Upper lobe of left lung (tissue), 6 donors: Measurements from ENCODE around the gene SIRT3. TPM values are rescaled to one million over a fixed set of nuclear protein-coding genes. Genes with fewer than 3 reads are reported as not detected.
"Not testable (repeated sequence)": the region's sequence is repeated elsewhere in the genome, so short reads cannot be mapped to it uniquely, and the experiment has no call there.

Source experiments
- ATAC-seq, 2 donors: fragments of 200-7000 bp; cut with Tn5 transposase; one replicate each; pipeline ENCODE4 v1.9.1; 2022; ENCODE audit warnings: mild to moderate bottlenecking in 2 of 2, moderate library complexity in 2 of 2; ENCODE audit not compliant: low FRiP score in 2 of 2
- DNase-seq, 2 donors: peaks; one replicate each; pipeline ENCODE4 v3.0.0-alpha.2; 2019 to 2020
- H3K27ac ChIP-seq, 4 donors: fragments of 200-600 bp; sonication (generic); one replicate each; pipeline ENCODE4 v1.5.1; 2016 to 2019
- H3K27me3 ChIP-seq, 4 donors: fragments of 200-600 bp; sonication (generic); one replicate each; pipeline ENCODE4 v1.5.1; 2017 to 2019
- H3K36me3 ChIP-seq, 4 donors: fragments of 200-600 bp; sonication (generic); one replicate each; pipeline ENCODE4 v1.5.1; 2016 to 2019
- H3K4me1 ChIP-seq, 4 donors: fragments of 200-600 bp; sonication (generic); one replicate each; pipeline ENCODE4 v1.5.1; 2018 to 2019
- H3K4me3 ChIP-seq, 4 donors: fragments of 200-600 bp; sonication (generic); one replicate each; pipeline ENCODE4 v1.5.1; 2017 to 2019; ENCODE audit warnings: mild to moderate bottlenecking in 2 of 4, moderate library complexity in 1 of 4
- H3K9me3 ChIP-seq, 4 donors: fragments of 200-600 bp; sonication (generic); one replicate each; pipeline ENCODE4 v1.5.1; 2018 to 2019
- CTCF ChIP-seq, 6 experiments: fragments of 450-650 bp in 4 of 6; fragments of 200-600 bp in 2 of 6; sonication (generic) in 2 of 6; IDR thresholded peaks; one replicate each; pipeline ENCODE4 v1.5.1; 2016 to 2019; ENCODE audit warnings: antibody characterized with exemption in 6 of 6
- WGBS, 2 donors: methylation state at CpG; one replicate each; pipeline ENCODE4 v1.1.5; 2017 to 2018; 5-methylcytosine and 5-hydroxymethylcytosine counted together
- total RNA-seq, 6 donors: library from RNA; depleted of rRNA in 4 of 6; stranded (reverse); fragments of >200 nt in 4 of 6; gene quantifications; one replicate each; pipeline versions ENCODE4 v1.1.0 to v1.2.1, GENCODE V29; 2016 to 2021
- donor health status: DM: no; HTN: no; CAD: no; lungs with moderate emphysema.
- donor health status: DM: no; HTN: yes; CAD: no; lungs with severe emphysema.

Gene SIRT3
- total RNA-seq, 6 donors from 2014 or later: 11.7 to 37.6 (median 24.0) TPM

- H3K27me3 ChIP-seq, H3K4me1 ChIP-seq, H3K36me3 ChIP-seq, H3K27ac ChIP-seq, H3K9me3 ChIP-seq, H3K4me3 ChIP-seq: not testable (repeated sequence)
- peak in 1 of 6 experiments; percentile 33 for TF ChIP-seq CTCF (IDR thresholded peaks at IDR 0.05)
- ATAC-seq: peak; percentile 65 to 77
- DNase-seq: peak in 1 of 2 donors; percentile 86
- WGBS, 2 donors: 85 to 94% methylated on average over 13 to 43 of the region's 55 CpGs
Measured at GRCh38 chr11:189200-189783, 46.9 kb downstream of the SIRT3 start.

GRCh38 chr11:180242-180641, 55.9 kb downstream of the SIRT3 start:
- not testable (repeated sequence) for H3K4me3 ChIP-seq, H3K36me3 ChIP-seq, H3K27me3 ChIP-seq, ATAC-seq, DNase-seq, H3K4me1 ChIP-seq, H3K9me3 ChIP-seq, H3K27ac ChIP-seq
- 0% methylated on average over 2 of the region's 13 CpGs for WGBS, 2 donors

Other genes with a start within 250 kb of the SIRT3 start
- not detected for gene SCGB1C1, start 43.3 kb downstream of the SIRT3 start, total RNA-seq
- 10 to 100 TPM; 24.3 to 70.1 (median 39.0) TPM for gene BET1L, start 28.9 kb downstream of the SIRT3 start, total RNA-seq
- 100 to 1,000 TPM in 4 of 6 donors, 10 to 100 TPM in 2; 65.9 to 135 (median 105) TPM for gene RIC8A, start 28.6 kb downstream of the SIRT3 start, total RNA-seq
- 100 to 1,000 TPM in 4 of 6 donors, 10 to 100 TPM in 2; 85.2 to 113 (median 106) TPM for gene PSMD13, start 634 bp upstream of the SIRT3 start, total RNA-seq
- 1 to 10 TPM; 1.3 to 7.3 (median 3.1) TPM for gene NLRP6, start 42.1 kb upstream of the SIRT3 start, total RNA-seq
- gene PGGHG, start 52.8 kb upstream of the SIRT3 start, total RNA-seq: 100 to 1,000 TPM in 2 of 6 donors, 10 to 100 TPM in 4; 34.1 to 535 (median 65.2) TPM
- gene IFITM5, start 63.2 kb upstream of the SIRT3 start, total RNA-seq: not detected
- 100 to 1,000 TPM; 113 to 704 (median 271) TPM for gene IFITM2, start 71.5 kb upstream of the SIRT3 start, total RNA-seq
- gene IFITM1, start 77.7 kb upstream of the SIRT3 start, total RNA-seq: 100 to 1,000 TPM in 1 of 6 donors, 10 to 100 TPM in 5; 16.8 to 119 (median 74.5) TPM
- 100 to 1,000 TPM; 132 to 860 (median 360) TPM for gene IFITM3, start 84.5 kb upstream of the SIRT3 start, total RNA-seq
- gene B4GALNT4, start 133.2 kb upstream of the SIRT3 start, total RNA-seq: 1 to 10 TPM in 1 of 6 donors, under 1 TPM in 4, not detected in 1; 0.23 to 2.1 (median 0.54) TPM
- gene PKP3, start 157.9 kb upstream of the SIRT3 start, total RNA-seq: 10 to 100 TPM; 33.4 to 86.3 (median 55.2) TPM
- 100 to 1,000 TPM in 3 of 6 donors, 10 to 100 TPM in 3; 54.7 to 116 (median 91.1) TPM for gene SIGIRR, start 178.7 kb upstream of the SIRT3 start, total RNA-seq
- 10 to 100 TPM; 11.7 to 62.9 (median 18.8) TPM for gene ANO9, start 205.7 kb upstream of the SIRT3 start, total RNA-seq
- gene PTDSS2, start 213.9 kb upstream of the SIRT3 start, total RNA-seq: 100 to 1,000 TPM in 1 of 6 donors, 10 to 100 TPM in 5; 29.6 to 188 (median 45.1) TPM